ENCODE measurements around the gene RPS6KA4. TPM values are rescaled to one million over a fixed set of nuclear protein-coding genes. Genes with fewer than 3 reads are reported as not detected.
"Not testable (repeated sequence)": the region's sequence is repeated elsewhere in the genome, so short reads cannot be mapped to it uniquely, and the experiment has no call there.

RPS6KA4 gene
- total RNA-seq, 1 experiment from 2014 or later: 56.2 TPM

DNA sequence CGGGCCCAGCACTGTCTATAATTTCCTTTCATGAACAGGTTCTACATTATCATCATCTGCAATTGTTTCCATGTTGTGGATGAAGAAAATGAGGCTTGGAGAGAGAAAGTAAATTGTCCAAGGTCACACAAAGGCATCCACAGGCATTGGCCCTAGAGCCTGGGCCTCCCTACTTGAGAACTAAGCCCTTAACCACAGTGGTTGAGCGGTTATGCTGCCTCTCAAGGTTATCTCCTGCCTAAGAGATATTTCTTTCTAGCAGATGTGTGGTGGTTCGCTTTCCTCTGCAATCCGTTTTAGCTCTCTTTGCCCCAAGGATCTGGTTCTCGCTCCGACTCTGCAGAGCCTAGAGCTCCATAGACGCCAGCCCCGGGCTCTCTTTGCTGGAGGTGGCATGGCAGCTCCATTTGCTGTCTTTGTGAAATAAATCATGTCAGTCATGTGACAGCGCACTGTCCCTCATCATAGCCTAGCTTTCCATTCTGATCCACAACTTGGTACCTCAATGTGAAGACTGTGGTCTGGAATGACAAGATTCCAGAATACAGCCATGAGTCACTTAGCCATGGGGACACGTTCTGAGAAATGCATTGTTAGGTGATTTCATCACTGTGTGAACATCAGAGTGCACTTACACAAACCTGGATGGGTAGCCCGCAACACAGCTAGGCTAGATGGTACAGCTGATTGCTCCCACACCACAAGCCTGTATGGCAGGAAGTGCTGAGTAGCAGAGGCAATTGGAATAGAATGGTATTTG lies 27.2 kb downstream of the RPS6KA4 start:
- DNase-seq (ENCODE audit: low read depth): peak; percentile 19

DNA sequence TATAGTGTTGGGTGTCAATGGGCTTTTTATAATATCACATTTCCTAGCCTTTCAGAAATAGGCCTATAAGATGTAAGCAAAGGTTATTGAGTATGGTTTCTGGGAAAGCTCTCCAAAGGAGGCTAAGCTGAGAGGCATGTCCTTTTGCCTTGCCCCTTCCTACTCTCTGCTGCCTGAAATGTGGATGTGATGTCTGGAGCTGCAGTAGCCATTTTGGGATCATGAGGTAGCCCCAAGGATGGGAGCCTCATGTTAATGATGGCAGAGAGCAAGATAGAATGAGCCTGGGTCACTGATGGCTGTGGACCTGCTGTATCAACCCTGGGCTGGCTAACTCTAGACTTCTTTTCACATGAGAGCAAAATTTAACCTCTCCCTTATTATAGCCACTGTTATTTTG lies 29.0 kb downstream of the RPS6KA4 start:
- DNase-seq (ENCODE audit: low read depth): no peak

DNA sequence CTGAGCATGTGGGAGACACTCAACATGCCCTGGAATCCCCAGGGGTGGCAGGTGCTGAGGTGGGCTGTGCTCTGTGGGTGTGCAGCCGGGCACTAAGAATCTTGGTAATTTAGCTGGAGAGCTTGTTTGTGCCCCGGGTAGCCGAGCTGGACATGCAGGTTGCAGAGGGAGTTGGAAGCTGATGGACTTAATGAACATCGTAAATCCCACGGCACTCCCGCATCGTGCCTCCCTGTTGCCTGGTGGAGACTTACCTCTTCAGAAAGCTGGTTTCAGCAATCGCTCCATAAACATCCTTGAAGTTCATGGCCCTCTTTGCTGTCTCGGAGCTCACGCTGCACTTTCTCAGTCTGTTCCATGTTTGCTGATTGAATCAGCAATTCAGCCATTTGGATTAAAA lies 29.9 kb downstream of the RPS6KA4 start:
- no peak for DNase-seq (ENCODE audit: low read depth)

DNA sequence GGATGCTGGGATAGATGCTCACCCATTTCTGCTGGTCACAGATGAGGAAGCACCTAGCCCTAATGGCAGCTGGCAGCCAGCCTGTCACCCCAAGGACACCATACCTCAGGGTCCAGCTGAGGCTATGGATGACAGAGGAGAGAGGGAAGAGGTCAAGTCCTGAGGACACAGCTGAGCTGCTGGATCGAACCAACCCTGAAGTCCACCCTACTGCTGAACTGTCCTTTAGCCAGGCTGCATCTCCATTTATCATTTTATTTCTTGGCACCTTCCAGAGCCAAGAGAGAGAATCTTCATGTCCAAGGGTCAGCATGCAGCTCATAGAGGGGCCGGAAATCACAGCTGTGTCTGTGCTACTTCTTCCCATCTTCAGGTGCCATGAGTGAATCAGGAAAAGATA lies 30.9 kb downstream of the RPS6KA4 start:
- DNase-seq (ENCODE audit: low read depth): no peak

DNA sequence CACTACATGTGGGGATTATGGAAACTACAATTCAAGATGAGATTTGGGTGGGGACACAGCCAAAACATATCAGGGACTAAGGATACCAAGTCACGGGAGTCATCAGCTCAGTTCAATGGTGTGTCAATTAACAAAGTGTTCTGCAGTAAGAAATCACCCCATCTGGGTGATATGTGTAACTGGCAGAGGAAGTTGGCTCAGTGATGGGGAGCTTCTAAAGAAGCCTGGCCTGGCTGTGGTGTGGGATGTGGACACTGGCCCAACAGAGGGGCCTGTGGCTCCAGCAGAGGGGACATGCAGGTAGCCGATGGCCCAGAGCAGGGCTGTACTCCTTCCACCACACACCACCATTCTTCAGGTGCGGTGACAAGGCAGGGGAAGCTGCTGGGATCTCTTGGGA lies 31.6 kb downstream of the RPS6KA4 start:
- no peak for DNase-seq (ENCODE audit: low read depth)

DNA sequence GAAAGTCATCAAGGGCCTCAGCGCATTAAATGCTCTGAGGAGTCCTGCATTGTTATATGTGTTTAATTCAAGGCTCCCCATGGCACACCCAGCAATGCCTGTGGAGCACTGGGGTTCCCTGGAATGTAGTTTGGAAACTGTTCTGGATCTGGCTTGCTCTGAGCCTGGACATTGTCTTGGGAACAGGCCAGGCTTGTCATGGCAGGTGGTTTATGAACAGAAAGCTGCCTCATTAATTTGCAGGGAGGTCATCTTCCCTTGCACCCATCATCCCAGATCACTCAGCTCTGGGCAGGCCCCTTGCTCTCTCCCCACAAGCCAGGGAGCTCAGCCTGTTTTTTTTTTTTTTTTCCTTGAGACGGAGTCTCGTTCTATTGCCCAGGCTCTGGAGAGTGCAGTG lies 32.9 kb downstream of the RPS6KA4 start:
- DNase-seq (ENCODE audit: low read depth): no peak

DNA sequence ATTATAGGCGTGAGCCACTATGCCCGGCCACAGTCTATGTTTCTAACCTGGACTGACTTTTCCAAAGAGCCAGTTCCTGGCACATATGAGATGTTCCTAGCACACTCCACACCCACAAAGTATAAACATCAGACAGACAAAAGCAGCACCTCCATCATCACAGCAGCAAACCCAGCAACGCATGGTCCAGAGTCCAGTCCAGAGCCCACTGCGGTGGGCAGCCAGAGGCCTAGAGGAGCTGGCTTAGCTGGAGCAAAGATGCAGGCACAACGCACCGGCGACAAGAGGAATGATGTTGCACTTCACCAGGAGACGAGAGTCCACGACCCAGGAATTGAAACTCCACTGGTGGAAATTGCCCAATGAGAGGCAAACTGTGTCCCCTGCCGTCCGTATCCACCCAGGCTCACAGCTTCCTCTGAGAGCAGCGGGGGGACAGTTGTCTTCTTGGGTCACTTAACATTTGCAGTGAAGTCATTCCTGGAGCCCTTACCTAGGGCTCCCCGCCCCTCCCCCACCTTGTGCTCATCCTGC lies 36.6 kb downstream of the RPS6KA4 start:
- DNase-seq (ENCODE audit: low read depth): no peak

DNA sequence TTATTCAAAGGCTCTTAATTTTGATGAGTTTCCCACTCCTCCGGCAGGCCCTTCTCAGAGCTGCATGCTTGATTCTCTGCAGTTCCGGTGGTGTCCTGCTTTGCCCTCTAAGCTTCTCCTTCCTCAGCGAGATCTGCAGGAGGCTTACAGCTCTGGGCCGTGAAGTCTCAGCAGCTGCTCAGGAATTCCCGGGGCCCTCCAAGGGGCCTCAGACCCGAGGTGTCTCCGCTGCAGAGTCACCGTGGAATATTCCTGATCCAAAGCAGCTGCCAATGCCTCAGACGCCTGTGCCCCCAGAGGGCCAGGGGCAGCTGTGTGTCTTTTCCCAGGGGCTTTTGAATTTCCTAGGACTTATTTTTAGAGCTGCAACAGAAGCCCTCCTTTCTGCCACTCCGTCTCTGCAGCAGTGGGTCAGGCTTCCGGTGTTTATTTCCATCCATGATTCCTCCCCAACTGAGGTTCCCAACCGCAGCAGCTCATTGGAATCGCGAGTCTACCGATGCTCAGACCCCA lies 37.2 kb downstream of the RPS6KA4 start:
- DNase-seq (ENCODE audit: low read depth): peak; percentile 43

DNA sequence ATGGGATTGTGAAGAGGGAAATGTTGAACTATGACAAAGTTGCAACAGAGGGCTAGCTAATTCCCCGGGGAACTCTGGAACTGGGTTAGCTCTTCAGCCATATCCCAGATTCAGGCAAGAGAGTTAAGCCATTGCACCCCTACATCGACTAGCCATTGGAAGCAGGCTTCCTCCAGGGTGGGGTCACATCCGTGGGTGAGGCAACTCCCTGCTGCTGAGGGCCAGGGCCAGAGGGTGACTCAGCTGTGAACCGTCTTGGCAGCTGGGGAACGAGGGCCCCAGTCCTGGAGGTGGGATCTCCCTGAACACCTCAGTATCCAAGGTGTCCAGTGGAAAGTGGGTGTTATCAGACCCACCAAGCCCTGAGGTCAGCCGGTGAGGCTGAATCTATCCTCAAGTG lies 41.1 kb downstream of the RPS6KA4 start:
- DNase-seq (ENCODE audit: low read depth): no peak

DNA sequence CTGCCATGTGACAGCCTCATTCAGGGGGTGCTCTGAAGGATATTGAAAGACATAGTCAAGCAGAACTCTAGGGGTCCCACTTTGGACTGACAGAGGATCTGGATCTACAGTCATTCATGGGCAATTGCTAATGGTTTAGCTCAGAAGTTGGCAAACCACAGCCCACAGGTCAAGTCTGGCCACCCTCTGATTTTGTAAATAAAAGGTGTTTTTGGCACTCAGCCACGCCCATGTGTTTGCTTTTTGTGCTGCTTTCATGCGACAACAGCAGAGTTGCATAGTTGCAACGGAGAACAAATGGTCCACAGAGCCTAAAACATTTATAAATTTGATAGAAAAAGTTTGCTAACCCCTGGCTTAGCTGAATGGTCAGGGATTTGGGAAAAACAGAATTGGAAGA lies 41.7 kb downstream of the RPS6KA4 start:
- no peak for DNase-seq (ENCODE audit: low read depth)

DNA sequence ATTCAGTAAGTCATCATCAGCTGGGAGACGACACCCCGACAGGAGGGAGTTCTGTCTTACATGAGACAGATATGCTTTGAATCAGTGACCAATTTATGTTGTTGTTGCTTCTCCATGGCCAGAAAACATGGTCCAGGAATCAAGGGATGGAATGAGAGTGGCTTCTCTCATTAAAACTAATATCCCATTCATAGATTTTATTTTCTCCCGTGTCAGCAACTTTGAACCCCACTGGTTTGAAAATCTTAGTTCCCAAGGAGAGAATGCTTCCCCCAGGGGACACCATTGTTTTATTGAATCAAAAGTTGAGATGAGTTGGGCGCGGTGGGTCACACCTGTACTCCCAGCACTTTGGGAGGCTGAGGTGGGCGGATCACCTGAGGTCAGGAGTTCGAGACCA lies 42.8 kb downstream of the RPS6KA4 start:
- DNase-seq (ENCODE audit: low read depth): no peak

DNA sequence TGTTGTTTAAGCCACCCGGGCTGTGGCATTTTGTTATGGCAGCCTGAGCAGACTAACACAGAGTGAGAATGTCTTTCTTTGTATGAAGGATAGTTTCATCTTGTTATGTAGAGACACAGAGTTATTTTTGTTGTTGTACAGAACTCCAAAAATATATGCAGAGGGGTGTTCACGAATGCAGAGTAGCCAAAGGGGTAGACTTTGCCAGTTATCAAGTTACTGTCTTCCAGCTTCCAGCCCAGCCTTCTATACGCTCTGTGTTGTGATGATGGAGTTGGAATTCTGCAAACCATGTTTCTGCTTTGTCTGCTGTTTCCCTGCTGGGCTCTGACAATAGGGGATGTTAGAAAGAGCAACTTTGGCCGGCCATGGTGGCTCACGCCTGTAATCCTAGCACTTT lies 44.1 kb downstream of the RPS6KA4 start:
- DNase-seq (ENCODE audit: low read depth): no peak

DNA sequence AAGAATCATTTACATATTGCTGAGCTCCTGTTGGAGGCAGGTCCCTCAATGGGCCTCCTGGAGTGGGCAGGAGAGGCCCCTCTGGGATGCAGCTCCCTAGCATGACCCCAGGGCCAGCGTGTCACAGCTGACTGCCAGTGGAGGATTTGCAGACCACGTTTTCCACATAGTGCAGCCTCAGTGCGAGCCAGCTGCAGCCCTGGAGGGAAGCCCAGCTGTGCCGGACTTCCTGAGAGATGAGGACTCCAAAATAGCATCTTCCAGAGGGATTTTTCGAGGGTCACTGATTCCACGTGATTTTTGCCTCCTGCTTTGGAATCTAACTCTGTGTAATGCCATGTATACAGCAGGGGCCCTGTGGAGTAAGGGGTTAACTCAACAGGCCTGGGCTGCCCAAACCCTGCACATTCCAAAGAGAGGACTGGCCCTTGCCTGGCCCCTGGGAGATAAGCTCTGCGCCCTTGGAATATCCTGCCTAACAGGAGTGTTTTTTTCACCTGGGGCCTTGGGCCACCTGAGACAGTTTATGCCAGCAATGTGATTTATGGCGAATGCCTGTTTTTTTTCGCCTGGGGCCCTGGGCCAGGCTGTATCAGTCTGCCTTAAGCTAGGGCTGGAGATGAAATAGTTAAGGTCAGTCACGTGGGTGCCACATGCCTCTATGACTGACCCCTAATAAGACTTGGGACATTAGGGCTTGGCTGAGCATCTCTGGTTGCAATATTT lies 47.4 kb downstream of the RPS6KA4 start:
- no peak for DNase-seq (ENCODE audit: low read depth)

DNA sequence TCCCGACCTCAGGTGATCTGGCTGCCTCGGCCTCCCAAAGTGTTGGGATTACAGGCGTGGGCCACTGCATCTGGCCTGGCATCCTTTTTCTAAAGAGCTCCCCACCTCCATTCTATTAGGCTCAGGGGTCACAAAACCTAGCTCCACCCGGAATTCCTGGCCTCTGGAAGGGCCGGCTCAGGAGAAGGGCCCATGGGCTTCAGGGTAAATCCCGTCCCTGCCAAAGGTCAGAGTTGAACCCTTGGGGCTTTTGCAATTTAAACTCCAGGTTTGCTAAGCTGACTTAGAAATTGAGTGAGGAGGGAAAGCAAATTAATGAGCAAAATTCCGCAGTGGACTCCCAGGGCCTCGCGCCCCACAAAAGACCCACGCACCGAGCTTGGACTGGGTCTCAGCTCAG lies 48.3 kb downstream of the RPS6KA4 start:
- DNase-seq (ENCODE audit: low read depth): no peak

DNA sequence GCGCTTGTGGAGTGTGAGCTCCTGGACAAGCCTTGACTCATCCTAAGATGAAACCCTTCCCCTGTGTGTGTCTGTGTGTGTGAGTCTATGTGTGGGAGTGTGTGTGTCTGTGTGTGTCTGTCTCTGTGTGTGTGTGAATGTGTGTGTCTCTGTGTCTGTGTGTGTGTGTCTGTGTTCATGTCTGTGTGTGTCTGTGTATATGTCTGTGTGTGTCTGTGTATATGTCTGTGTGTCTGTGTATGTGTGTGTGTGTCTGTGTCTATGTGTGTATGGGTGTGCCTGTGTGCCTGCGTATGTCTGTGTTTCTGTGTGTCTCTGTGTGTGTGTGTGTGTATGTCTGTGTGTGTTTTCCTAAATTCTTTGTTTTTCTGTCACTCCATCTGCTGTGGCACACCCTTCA lies 48.7 kb downstream of the RPS6KA4 start:
- DNase-seq (ENCODE audit: low read depth): no peak

DNA sequence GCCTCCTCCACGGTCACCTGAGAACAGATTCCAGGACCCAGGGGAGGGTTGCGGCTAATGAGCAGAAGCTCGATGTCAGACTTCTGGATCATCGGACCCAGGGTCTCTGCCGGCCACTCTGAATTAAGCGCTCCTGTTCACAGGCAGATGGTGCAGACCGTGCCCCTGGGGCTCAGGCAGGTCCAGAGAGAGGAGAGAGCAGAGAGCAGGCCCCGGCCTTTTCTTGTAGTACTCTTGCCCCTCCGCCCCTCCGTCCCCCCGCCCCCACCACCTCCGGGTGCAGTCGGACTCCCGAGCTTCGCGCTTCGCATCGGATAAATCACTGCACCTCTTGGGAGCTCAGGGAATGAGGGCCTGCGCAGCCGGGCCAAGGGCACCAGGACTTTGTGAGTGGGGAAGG lies 50.3 kb downstream of the RPS6KA4 start:
- DNase-seq (ENCODE audit: low read depth): no peak

DNA sequence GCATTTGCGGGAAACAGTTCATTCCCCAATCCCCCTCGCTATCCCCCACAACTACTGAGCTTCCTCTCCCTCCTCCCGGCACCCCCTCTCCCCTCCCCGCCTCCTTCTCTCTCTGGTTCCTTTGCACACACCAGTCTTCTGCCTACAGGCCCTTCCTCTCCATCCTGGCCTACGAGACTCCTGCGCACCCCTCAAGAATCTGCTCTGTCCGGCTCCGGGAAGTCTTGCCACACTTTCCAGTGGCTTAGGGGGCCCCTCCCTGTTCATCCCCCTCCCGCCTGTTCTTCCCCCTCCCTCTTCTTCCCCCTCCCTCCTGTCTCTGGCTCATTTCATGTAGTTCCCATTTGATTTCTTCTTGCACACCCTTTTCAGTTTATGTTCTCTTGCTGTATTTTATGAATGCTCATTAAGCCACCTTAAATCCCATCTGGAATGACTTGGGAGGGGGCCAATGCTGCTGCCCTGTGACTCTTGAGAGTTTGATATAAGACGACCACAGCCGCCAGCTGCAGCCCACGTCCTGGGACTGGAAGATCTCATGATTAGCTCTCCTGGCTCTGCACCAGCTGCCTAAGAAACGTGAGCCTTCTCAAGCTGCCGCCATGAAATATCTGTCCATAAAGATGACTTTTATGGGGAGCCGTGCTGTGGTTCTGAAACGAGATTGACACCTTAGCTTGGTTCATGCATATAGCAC lies 50.9 kb downstream of the RPS6KA4 start:
- DNase-seq (ENCODE audit: low read depth): peak; percentile 37

DNA sequence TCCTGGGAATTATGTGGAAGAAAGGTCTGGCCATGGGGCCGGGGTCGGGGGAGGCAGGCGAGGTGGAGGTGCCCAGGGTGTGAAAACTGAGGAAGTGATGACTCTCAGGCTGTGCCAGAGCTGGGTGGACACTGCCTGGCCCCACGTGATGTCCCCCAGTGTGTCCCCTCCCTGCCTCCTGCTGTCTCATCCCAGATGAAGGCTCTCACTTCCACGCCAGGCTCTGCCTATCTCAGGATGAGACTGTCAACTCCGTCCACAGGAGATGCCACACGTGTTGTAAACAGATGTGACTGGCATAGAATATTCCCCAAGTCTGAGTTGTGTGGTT lies 51.4 kb downstream of the RPS6KA4 start:
- no peak for DNase-seq (ENCODE audit: low read depth)

DNA sequence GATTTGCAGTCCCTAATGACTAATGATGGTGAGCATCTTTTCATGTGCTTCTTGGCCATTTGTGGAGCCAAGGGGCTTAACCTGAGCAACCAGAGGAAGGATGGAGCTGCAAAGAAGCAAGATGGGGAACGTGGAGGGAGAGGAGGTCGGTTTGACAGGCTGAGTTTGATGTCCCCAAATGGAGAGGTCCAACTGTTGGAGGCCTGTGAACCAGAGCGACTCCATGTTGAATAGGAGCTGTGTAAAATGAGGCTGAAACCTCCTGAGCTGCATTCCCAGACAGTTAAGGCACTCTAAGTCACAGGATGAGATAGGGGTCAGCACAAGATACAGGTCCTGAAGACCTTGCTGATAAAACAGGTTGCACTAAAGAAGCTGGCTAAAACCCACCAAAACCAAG lies 54.5 kb downstream of the RPS6KA4 start:
- no peak for DNase-seq (ENCODE audit: low read depth)

DNA sequence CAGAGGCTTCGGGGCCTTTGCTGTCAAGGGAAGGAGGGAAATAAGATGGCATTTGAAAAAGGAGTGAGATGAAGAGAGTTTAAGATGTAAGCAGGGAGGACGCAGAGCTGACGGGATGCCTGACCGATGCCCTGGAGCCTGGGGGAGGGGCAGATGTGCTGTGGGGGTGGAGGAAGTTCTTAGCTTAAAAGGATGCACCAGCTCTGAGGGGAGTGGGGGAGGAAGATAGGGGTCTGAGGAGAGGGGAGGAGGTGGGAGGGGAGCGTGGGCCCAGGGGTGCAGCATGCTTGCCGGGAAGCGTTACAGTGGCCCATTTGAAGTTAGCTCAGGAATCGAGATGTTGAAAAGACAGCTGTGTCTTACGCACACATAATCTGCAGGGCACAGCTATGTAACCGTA lies 56.3 kb downstream of the RPS6KA4 start:
- DNase-seq (ENCODE audit: low read depth): no peak

DNA sequence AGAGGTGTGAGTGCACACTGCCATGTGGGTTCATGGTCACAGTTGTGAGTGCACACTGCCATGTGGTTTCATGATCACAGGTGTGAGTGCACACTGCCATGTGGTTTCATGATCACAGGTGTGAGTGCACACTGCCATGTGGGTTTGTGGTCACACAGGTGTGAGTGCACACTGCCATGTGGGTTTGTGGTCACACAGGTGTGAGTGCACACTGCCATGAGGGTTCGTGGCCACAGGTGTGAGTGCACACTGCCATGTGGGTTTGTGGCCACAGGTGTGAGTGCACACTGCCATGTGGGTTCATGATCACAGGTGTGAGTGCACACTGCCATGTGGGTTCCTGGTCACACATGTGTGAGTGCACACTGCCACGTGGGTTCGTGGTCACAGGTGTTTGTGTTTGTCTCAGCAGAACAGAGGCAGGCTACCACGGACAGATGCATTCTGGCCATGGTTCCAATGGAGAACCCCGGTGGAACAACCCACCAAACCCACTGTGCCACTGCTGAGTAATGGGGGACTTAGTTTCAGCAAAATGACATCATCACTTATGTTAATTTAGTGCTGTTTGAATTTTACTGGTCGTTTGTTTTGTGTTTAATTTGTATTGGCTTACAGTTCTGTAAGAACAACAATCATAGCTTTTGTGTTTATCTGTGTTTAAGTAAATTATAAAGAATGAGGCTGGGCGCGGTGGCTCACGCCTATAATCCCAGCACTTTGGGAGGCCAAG lies 57.2 kb downstream of the RPS6KA4 start:
- no peak for DNase-seq (ENCODE audit: low read depth)

DNA sequence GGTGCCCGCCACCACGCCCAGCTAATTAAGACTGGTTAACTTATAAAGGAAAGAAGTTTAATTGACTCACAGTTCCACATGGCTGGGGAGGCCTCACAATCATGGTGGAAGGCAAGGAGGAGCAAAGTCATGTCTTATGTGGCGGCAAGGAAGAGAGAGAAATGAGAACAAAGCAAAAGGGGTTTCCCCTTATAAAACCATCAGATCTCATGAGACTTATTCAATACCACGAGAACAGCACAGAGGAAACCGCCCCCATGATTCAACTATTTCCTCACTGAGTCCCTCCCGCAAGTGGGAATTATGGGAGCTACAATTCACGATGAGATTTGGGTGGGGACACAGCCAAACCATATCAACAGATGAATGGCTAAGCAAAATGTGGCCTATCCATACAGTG lies 59.3 kb downstream of the RPS6KA4 start:
- not testable (repeated sequence) for DNase-seq (ENCODE audit: low read depth)
